ENCODE measurements around the gene RHBDF1.

The RHBDF1 gene

DNA sequence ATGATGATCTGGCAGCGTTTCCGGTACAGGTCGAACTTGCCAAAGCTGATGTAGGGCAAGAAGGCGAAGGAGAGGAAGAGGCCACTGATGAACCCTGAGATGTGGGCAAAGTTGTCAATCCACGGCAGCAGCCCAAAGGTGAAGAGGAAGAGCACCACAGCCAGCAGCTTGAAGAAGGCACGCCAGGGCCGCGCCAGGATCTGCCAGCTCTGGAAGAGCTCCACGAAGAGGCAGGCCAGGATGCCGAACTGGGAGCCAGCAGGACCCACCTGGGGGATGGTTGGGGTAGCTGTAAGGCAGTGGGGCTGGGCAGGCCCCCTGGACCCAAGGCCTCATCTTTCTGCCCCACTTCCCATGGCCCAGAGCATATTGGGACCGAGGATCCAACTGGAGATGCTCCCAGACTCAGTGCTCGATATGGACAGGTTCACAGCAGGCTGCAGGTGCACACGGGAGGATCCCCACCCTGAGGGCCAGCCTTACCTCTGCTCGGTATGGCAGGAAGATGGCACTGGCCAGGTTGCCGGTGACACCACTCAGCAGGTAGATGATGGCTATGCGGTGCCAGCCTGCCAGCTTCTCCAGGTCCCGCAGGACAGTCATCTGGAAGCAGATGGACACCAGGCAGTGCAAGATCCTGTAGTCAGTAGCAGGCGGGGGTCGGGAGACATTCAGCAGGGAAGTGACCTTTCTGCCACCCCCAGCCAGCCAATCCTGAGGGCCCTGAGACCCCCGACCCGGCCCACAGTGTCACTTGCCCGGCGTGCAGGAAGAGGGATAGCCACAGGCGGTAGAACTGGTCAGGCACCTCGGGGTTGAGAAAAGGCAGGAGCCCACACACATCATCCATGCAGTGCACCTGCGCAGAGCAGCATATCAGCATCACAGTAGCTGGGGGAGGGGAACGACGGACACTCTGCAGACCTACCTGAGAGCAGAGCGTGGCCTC lies 13.7 kb downstream of the RHBDF1 start:
- CTCF ChIA-PET = no interaction called here
- no peak for DNase-seq (ENCODE audit: extremely low spot score)
- TF ChIP-seq FOXM1 (IDR thresholded peaks at IDR 0.05; ENCODE audit: borderline replicate concordance) (no peak), ZNF384 (IDR thresholded peaks at IDR 0.05) (no peak), NFRKB (IDR thresholded peaks at IDR 0.05) (no peak), SUZ12 (IDR thresholded peaks at IDR 0.05) (no peak), ELF4 (IDR thresholded peaks at IDR 0.05) (no peak), CTBP1 (IDR thresholded peaks at IDR 0.05; ENCODE audit: borderline replicate concordance) (no peak), LEF1 (IDR thresholded peaks at IDR 0.05; ENCODE audit: borderline replicate concordance) (no peak), ARNT (IDR thresholded peaks at IDR 0.05) (no peak), HDGF (IDR thresholded peaks at IDR 0.05; ENCODE audit: borderline replicate concordance) (no peak), TARDBP (IDR thresholded peaks at IDR 0.05) (no peak), L3MBTL2 (conservative IDR thresholded peaks at IDR 0.05) (no peak), SP1 (IDR thresholded peaks at IDR 0.05) (no peak), PKNOX1 (IDR thresholded peaks at IDR 0.05) (no peak), FOXK2 (IDR thresholded peaks at IDR 0.05) (no peak), FOXA1 (IDR thresholded peaks at IDR 0.05) (no peak), BHLHE40 (IDR thresholded peaks at IDR 0.05; ENCODE audit: borderline replicate concordance) (no peak)
- POLR2A ChIA-PET = interaction anchor here (0.5 to 1.4 kb wide), 4 partner anchors 8 to 19 kb away, joined by 3 to 6 read pairs (median 4); no protein-coding TSS in a partner anchor

DNA sequence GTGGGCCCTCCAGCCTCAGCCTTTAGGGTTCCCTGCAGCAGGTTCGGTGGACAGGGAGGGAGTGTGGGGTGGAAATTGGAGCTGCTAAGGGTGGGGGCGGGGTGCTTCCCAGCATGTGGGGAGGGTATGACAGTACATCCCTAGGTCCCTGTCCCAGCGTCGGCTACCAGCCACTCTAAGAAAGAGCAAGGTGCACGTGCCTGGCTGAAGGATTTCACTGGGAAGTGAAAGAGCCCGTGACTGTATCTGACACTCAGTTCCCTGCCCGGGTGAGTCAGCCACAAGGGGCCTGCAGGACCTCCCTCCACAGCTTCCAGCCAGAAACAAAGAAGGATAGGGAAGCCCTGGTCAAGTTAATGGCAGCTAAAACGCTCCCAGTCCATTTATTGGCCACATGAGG lies 14.7 kb downstream of the RHBDF1 start:
- ChIA-PET CTCF (interaction anchor here (1.7 kb wide), 1 partner anchor 8 kb away, joined by 5 read pairs; no protein-coding TSS in a partner anchor), POLR2A (interaction anchor here (0.5 to 1.4 kb wide), 3 partner anchors 9 to 14 kb away, joined by 3 to 6 read pairs (median 4); no protein-coding TSS in a partner anchor)
- DNase-seq (ENCODE audit: extremely low spot score) = no peak
- TF ChIP-seq FOXM1 (IDR thresholded peaks at IDR 0.05; ENCODE audit: borderline replicate concordance) (no peak), NFRKB (IDR thresholded peaks at IDR 0.05) (no peak), BHLHE40 (IDR thresholded peaks at IDR 0.05; ENCODE audit: borderline replicate concordance) (no peak), ZNF384 (IDR thresholded peaks at IDR 0.05) (no peak), ARNT (IDR thresholded peaks at IDR 0.05) (no peak), PKNOX1 (IDR thresholded peaks at IDR 0.05) (no peak)

GRCh38 chr16:56231-56927 lies 16.1 kb downstream of the RHBDF1 start:
- no peak for DNase-seq (ENCODE audit: extremely low spot score)
- TF ChIP-seq FOXK2 (IDR thresholded peaks at IDR 0.05) (no peak), SUZ12 (IDR thresholded peaks at IDR 0.05) (no peak), L3MBTL2 (conservative IDR thresholded peaks at IDR 0.05) (no peak), TARDBP (IDR thresholded peaks at IDR 0.05) (no peak), CTBP1 (IDR thresholded peaks at IDR 0.05; ENCODE audit: borderline replicate concordance) (no peak), ARNT (IDR thresholded peaks at IDR 0.05) (no peak), FOXM1 (IDR thresholded peaks at IDR 0.05; ENCODE audit: borderline replicate concordance) (no peak), LEF1 (IDR thresholded peaks at IDR 0.05; ENCODE audit: borderline replicate concordance) (no peak), SP1 (IDR thresholded peaks at IDR 0.05) (no peak), FOXA1 (IDR thresholded peaks at IDR 0.05) (no peak), NFRKB (IDR thresholded peaks at IDR 0.05) (no peak), HDGF (IDR thresholded peaks at IDR 0.05; ENCODE audit: borderline replicate concordance) (no peak), PKNOX1 (IDR thresholded peaks at IDR 0.05) (no peak), ZNF384 (IDR thresholded peaks at IDR 0.05) (no peak), ELF4 (IDR thresholded peaks at IDR 0.05) (no peak), BHLHE40 (IDR thresholded peaks at IDR 0.05; ENCODE audit: borderline replicate concordance) (no peak)
- ChIA-PET POLR2A (no interaction called here), CTCF (interaction anchor here (0.6 to 1.7 kb wide), 3 partner anchors 9 to 539 kb away, joined by 3 to 7 read pairs (median 5); no protein-coding TSS in a partner anchor)

GRCh38 chr16:55571-56136 lies 16.8 kb downstream of the RHBDF1 start:
- TF ChIP-seq NFRKB (IDR thresholded peaks at IDR 0.05) (no peak), HDGF (IDR thresholded peaks at IDR 0.05; ENCODE audit: borderline replicate concordance) (no peak), TARDBP (IDR thresholded peaks at IDR 0.05) (no peak), FOXM1 (IDR thresholded peaks at IDR 0.05; ENCODE audit: borderline replicate concordance) (no peak), ZNF384 (IDR thresholded peaks at IDR 0.05) (no peak), SP1 (IDR thresholded peaks at IDR 0.05) (no peak), FOXK2 (IDR thresholded peaks at IDR 0.05) (no peak), SUZ12 (IDR thresholded peaks at IDR 0.05) (no peak), ELF4 (IDR thresholded peaks at IDR 0.05) (no peak), PKNOX1 (IDR thresholded peaks at IDR 0.05) (no peak), BHLHE40 (IDR thresholded peaks at IDR 0.05; ENCODE audit: borderline replicate concordance) (no peak)
- CTCF ChIA-PET = interaction anchor here (0.7 to 1.4 kb wide), 2 partner anchors 10 to 41 kb away, joined by 3 to 5 read pairs; no protein-coding TSS in a partner anchor
- DNase-seq (ENCODE audit: extremely low spot score) = no peak
- POLR2A ChIA-PET = no interaction called here

Measured in HEK293T (cell line).